Activated effector memory CD4-positive, alpha-beta T cell treated with anti-CD3 and anti-CD28 coated beads, Interleukin-2, amount 50 U/mL, for 16 hours (primary cell): ENCODE data around the gene GAL3ST3.
"Not testable (repeated sequence)": the region's sequence is repeated elsewhere in the genome, so short reads cannot be mapped to it uniquely, and the experiment has no call there.

Experiments
- DNase-seq: peaks from one replicate; pipeline ENCODE4 v3.0.0-alpha.2; 2020

GAL3ST3 gene, protein sequence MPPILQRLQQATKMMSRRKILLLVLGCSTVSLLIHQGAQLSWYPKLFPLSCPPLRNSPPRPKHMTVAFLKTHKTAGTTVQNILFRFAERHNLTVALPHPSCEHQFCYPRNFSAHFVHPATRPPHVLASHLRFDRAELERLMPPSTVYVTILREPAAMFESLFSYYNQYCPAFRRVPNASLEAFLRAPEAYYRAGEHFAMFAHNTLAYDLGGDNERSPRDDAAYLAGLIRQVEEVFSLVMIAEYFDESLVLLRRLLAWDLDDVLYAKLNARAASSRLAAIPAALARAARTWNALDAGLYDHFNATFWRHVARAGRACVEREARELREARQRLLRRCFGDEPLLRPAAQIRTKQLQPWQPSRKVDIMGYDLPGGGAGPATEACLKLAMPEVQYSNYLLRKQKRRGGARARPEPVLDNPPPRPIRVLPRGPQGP

DNA sequence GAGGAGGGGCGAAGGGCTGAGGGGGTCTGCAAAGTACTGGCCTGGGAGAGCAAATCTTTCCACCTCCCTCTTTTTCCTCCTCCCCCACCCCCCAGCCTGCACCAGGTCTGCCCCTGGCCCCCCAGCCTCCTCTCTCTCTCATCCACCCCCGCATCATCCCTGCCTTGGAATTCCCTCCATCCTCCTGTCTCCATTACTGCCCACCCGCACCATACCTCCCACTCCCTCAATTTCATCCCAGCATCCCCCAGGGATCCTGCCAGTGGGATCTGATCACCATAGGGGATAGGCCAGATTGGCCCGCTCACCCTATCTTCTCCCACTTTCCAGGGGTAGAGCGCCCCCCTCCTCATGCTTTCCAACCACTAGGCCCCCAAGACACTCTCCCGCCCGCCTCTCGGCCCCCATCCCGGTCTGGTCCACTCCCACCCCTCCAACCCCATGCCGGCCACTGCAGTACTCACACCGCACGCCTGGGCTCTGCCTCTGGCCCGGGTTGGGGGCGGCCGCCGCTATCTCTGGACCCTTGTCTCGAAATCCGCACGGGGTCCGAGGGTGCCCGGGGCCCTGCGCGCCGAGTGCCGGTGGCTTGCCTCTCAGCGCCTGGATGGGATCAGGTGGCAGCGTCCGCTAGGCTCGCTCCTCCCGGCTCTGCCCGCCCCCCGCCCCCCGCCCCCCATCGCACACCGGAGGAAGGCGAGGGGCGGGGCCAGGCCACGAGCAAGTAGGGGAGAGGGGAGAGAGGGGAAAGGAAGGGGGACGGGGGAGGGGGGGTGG, at the start of gene GAL3ST3:
TSS of gene GAL3ST3 (minus strand) at position 615 of the 777 bp plus-strand sequence. CDS start 3,746 bp downstream, outside the sequence.
- no peak for DNase-seq

DNA sequence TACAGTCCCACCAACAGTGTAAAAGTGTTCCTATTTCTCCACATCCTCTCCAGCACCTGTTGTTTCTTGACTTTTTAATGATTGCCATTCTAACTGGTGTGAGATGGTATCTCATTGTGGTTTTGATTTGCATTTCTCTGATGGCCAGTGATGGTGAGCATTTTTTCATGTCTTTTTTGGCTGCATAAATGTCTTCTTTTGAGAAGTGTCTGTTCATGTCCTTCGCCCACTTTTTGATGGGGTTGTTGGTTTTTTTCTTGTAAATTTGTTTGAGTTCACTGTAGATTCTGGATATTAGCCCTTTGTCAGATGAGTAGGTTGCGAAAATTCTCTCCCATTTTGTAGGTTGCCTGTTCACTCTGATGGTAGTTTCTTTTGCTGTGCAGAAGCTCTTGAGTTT, 43.2 kb upstream of the GAL3ST3 start:
- DNase-seq, result not testable (repeated sequence)

DNA sequence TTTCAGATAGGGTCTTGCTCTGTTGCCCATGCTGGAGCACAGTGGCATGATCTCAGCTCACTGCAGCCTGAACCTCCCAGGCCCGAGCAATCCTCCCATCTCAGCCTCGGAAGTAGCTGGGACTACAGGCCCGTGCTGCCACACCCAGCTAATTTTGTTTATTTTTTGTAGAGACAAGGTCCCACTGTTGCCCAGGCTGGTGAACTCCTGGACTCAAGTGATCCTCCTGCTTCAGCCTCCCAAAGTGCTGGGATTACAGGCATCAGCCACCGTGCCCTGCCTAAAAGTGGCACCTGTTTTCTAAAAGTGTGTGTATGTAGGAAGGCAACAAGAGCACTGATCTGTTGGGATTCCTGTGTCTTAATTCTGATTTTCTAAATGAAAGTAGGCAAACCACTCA, 41.3 kb upstream of the GAL3ST3 start:
- no peak for DNase-seq

DNA sequence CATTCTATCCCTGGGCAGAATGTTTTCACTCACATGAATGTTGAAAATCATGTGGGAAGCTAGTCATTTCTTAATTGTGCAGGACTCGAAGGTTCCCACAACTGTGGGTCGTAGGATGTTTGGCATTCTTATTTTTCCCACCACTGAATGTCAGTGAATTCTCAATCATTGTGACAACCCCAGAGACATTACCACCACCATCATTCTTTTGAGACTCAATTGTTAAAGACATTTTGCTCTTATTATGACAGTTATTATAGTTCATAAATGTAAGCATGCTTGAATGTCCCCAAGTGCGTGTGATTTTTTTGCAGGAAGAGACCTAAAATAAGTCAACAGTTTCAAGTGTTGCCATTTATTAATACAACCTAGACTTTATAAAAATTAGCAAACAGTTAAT, 40.1 kb upstream of the GAL3ST3 start:
- no peak for DNase-seq

DNA sequence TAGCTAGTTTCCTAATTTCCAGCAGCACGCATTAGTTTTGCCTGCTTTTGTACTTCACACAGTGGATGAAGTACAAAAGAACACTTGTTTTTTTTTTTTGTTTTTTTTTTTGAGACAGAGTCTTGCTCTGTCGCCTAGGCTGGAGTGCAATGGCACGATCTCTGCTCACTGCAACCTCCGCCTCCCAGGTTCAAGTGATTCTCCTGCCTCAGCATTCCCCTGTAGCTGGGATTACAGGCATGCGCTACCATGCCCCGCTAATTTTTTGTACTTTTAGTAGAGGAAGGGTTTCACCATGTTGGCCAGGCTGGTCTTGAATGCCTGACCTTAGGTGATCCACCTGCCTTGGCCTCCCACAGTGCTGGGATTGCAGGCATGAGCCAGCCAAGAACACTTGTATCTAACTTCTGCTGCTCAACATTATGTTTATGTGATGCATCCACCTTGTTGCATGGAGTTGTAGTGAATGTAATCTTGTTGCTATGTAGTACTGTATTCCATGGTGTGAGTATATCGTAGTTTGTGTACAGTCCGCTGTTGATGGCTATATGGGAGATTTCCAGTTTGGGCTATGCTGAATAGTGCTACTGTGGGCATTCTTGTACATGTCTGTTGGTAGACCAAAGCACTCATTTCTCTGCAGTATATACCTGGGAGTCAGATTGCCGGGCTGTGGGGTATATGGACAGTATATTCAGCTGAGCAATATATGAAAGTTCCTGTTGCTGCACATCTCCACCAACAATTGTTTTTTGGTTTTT, 38.4 kb upstream of the GAL3ST3 start:
- no peak for DNase-seq

DNA sequence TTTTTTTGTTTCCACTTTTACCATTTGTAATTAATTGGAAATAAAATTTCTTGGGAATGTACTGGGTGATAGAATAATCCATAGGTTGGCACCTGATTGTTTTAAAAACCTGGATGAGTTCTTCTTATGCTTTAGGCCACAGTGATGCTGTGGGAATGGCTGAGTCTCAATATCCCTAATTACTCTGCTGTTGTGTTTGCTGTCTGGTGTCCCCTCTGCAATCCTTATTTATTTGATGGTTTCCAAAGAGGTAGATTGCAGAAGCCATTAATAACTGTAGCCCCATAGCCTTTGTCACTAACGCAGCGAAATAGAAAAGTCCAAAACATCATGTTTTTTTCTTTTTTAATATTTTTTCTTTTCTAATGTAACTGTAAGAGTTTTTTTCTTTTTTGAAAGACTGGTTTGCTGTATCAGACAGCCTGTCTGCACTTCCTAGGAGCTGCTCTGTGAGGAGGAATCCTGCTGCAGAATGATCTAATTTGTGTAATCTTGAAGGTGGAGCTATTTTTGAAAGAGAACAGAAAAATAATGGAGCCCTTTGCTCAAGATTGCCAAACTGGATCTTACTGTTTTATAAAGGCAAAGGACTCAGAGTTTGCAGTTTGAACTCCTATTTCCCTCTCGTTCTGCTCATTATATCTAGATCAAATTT, 36.0 kb upstream of the GAL3ST3 start:
- DNase-seq, result no peak

DNA sequence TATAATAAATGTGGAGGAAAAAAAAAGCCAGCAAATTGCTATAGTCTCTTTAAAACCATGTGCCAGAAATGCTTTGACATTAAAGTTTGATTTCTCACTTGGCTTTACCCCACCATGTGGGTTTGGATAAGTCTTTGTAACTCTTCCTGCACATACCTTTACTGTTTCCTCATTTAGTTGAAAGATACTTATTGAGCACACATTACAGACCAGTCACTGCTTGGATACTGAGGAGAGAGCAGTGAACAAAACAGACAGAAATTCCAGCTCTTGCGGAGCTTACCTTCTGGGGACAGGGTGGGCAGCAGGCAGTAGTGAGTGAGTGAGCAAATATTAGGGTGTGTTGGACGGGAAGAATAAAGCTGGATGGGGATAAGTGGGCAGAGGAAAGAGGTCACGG, 34.8 kb upstream of the GAL3ST3 start:
- DNase-seq, result no peak

DNA sequence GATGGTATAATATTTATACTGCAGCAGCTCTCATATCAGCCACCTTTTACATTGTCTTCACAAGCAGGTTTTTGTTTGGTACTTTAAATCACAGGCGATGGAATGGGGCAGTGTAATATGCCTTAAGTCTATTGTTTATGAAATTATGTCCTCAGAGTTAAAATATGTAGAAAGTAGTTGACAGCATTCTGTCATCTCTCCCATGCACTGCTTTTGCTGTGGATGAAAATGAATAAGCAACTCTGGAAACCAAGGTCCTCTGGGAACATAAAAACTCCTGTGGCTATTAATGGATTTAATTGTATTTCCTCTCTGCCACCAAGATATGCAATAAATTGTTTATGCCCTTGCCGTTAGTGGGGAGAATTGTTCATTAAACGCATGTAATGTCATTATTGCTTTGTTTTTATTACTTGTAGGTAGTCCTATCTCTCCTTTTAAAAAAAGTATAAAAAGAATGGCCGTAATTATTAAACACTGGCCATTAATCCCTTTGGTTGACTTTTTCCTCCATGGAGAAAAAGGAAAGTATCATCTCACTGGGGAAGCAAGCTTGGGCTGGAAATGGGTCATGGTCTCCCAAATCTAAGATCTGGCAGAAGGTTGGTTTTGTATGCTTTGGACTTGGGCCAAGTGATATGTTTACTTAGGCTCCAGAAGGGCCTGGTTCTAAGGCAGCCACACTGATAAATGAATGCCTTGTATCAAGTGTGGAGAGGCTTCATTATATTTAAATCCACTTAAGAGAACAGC, 34.2 kb upstream of the GAL3ST3 start:
- DNase-seq, result no peak

DNA sequence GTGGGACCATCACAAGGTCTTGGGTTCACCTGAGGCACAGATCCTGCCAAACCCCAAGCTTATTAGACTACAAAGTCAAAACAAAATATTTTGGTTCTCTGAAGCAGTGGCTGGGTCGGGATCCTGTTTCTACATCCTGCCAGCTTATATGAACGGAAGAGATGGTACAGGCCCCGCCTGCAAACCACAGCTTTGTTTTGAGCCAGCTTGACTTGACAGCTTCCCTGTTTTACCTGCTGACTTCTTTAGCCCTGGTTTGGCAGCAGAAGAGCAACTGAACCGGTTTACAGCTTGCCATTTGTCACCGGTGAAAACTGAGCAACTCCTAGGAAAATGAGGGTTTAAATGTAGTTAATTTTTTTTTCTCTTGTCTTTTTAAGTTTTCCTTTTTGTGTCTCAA, 32.5 kb upstream of the GAL3ST3 start:
- peak; percentile 89 for DNase-seq

DNA sequence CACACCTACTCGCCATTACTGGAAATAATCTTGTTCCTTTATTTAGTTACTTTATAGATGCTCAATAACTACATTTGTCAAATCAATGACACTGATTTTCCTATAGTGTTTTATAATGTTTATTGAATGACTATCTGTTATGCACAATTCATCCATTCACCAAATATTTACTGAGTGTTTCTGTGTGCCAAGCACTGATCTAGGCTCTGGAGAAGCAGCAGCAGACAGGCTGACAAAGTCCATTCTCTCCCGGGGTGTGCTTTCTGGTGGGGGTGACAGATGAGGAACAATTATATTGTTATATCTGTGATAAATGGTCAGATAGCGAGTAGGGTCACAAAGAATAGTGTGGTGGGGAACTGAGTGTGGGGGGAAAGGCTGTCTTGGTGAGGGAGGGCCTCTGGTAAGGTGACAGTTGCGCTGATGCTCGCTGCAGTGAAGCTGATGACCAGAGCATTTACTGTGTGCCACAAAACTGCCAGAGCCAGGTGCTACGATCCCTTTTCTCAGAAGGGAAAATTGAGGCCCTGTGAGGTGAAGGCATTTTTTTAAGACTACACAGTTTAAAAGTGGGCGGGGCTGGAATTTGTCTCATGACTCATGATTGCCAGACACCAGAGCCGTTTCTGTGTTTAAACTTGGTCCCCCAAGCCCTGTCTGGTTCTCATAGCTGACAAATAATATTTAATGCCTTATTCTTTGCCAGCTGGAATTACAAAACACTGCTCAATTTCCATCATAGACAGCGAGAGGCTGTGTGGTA, 31.3 kb upstream of the GAL3ST3 start:
- peak; percentile 88 for DNase-seq

DNA sequence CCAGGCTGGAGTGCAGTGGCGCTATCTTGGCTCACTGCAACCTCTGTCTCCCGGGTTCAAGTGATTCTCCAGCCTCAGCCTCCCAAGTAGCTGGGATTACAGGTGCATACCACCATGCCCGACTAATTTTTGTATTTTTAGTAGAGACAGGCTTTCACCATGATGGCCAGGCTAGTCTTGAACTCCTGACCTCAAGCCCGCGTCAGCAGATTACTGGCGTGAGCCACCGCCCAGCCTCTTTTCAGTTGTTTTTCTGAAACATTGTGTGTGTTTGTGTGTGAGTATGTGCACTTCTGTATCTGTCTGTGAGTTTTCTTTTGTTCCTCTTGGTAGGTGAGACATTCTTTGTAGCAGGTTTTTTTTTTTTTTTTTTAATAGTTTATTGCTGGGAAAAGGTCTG, 30.0 kb upstream of the GAL3ST3 start:
- DNase-seq, result not testable (repeated sequence)

DNA sequence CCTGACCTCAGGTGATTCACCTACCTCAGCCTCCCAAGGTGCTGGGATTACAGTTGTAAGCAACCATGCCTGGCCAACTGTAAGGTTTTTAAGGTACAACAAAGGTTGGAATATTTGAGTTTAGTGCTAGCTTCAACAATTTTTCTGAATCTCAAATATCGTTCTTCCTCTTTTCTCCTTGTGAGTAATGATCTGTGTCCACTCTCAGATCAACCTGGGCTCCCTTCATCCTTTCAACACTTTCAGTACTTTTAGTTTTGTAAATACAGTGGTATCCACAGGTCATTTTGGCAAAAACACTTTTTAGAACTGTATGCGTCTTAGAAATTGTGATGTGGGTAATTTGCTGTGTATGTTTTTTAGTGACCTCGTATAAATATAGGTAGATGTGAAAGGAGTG, 29.0 kb upstream of the GAL3ST3 start:
- DNase-seq, result no peak

DNA sequence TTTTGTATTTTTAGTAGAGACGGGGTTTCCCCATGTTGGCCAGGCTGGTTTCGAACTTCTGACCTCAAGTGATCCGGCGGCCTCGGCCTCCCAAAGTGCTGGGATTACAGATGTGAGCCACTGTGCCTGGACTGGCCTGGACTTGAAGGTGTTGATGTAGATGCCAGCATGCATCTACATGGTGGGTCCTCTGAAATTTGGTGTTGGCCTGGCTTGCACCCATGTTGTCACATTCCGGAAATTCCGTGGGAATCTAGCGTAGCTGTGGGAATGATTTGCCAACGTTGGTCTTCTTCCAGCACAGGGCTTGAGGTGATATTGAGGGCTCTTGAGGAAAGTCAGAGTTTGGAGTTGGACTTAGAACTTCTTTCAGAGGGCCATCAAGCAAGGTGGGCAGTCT, 27.6 kb upstream of the GAL3ST3 start:
- no peak for DNase-seq

DNA sequence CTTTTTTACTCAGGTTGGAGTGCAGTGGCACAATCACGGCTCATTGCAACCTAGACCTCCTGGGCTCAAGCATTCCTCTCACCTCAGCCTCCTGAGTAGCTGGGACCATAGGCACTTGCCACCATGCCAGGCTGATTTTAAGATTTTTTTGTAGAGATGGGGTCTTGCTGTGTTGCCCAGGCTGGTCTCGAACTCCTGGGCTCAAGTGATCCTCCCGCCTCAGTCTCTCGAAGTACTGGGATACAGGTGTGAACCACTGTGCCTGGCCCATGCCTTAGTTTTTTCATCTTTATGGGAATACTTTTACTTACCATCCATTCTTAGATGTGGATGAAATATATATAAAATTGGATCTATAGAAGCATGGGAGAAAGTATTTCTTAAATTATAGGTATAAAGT, 26.3 kb upstream of the GAL3ST3 start:
- no peak for DNase-seq

DNA sequence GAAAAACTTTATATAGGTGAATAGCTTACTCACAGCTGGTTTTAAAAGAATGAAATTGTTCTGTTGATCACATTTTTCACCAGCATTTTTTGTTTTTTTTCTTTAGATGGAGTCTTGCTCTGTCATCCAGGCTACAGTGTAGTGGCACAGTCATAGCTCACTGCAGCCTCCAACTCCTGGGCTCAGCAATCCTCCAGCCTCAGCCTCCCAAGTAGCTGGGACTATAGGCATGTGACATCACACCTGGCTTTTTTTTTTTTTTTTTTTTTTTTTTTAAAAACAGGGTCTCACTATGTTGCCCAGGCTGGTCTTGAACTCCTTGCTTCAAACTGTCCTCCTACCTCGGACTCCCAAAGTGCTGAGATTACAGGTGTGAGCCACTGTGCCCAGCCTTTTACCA, 24.7 kb upstream of the GAL3ST3 start:
- DNase-seq, result no peak

DNA sequence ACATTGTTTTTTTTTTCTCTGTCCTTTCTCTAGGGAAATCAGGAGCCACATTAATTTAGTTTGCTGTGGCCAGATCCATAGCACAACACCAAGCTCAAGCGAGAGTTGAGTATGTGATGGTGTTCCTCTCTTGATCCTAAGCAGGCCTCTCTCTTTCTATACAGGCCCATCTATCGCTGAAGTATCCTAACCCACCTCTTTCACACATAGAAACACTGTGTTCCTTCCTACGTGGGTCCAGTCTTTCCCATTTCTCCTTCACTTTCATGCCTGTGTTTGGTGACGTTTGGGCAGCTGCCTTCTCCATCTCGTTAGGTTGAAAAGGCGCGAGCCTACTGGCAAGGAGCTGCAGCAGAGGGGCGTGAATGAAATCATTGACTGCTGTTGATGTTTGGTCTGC, 23.6 kb upstream of the GAL3ST3 start:
- DNase-seq, result no peak

DNA sequence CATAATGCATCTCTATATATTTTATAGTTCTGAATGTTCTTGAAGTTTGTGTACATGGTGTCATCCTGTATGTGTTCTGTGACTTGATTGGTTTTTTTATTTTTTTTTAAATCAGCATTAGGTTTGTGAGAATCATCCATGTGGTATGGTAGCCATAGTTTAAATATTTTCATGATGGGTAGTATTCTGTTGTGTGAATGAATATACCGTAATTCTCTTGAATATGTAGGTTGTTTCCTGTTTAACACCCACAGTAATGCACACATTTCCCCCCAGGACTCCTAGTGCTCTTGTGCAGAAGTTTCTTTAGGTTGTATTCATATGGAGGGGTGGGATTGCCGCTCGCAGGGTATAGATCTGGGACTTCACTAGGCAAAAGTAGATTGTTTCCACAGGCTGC, 23.1 kb upstream of the GAL3ST3 start:
- DNase-seq, result no peak

DNA sequence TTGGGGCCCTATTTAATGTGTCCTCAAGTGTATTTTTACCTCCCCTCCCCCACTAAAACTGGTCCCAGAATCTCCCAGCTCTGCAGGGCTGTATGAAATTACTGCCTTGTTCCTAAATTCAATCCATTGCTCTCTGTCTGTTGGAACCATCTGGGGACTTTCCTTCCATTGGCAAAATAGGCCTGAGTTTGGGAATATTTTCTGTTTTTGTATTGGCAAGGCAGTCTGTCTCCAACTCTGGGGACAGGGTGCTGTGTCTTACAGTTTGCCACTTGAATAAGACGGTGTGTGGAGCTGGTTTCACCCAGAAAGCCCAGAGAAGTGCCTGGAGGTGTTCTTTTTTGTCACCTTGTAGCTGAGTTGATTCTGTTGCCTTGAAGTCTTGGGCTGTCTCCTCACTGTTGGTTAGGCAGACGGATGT, 22.4 kb upstream of the GAL3ST3 start:
- no peak for DNase-seq

DNA sequence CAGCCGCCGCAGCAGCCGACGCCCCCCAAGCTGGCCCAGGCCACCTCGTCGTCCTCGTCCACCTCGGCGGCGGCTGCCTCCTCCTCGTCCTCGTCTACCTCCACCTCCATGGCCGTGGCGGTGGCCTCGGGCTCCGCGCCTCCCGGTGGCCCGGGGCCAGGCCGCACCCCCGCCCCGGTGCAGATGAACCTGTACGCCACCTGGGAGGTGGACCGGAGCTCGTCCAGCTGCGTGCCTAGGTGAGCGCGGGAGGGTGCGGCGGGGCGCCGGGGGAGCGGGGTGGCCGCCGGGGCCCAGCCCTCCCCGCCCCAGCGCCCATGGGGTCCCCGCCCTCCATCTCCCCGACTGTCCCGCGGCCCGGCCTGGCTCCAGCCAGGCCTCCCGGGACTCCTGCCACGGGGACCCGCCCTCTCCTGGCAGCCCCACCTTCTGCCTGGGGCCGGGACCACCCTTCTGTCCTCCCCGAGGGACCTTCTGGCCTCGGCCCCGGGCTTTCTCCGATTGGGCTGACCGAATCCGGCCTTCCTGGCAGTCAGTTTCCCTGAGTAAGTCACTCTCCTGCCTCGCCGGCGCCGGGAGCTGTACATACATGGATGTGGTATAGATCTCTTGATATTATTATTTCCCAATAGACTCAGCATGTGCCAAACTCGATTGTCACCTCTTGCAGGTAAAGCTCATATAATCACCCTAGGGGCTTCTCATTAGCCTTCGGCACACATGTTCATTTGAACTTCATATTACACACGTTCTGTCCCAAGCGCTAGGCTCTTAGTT, 21.8 kb upstream of the GAL3ST3 start:
- DNase-seq, result peak; percentile 77
